ENCODE results near the gene LDAF1.
"Not testable (repeated sequence)": the region's sequence is repeated elsewhere in the genome, so short reads cannot be mapped to it uniquely, and the experiment has no call there.

LDAF1 gene

GRCh38 chr16:21162661-21163151 is 4.2 kb downstream of the LDAF1 start:
- DNase-seq (ENCODE audit: low read depth in 3 of 3), result no peak

DNA sequence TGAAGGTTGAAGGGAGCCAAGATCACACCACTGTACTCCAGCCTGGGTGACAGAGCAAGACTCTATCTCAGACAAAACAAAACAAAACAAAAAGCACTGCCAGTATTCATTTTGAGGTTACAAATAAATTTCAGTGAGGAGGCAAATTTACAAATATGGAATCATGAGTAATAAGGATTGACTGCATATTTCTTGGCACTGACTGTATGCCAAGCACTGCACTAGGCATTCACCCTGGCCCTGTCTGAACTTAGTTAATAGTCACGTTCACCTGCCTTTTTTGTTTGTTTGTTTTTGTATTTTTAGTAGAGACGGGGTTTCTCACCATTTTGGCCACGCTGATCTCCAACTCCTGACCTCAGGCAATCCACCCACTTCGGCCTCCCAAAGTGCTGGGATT is 5.1 kb downstream of the LDAF1 start:
- no peak for DNase-seq (ENCODE audit: low read depth in 3 of 3)

- DNase-seq (ENCODE audit: low read depth in 3 of 3), result no peak
Measured at GRCh38 chr16:21164521-21165168, 6.2 kb downstream of the LDAF1 start.

DNA sequence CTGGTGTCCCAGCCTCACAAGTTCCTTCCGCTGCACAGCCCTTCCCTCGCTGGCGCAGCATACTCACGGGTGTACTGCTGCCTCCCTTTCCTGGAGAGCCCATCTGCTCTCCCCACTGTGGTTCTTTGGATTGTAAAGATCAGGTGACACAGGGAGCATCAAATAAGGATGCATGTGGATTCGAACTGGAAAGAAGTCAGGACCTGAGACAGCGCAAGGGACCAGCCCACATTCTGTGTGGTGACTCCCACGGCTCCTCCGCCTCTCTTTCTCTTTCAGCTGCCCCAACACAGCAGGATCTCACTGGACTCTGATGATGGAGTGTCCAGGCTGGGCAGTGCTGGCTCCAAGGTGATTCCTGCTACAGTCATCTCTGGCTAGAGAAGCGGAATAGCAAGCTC is 8.1 kb downstream of the LDAF1 start:
- DNase-seq (ENCODE audit: low read depth in 3 of 3), result no peak

DNA sequence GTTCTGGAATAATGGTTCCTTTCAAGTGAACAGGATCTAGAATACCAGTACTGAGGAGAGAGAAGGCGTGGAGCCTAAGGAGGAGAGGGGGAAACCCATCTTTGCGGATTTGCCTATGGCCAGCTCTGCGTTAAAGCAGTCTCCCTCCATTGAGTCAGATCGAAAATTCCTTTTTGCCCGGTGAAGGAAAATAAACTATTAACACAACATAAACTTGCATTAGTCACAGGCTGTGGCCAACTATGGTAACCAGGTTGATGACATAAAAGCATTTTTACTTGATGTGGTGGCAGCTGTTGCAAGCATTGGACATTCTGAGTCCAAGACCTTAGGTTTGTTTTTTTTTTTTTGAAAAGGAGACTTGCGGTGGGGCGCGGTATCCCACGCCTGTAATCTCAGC is 8.9 kb downstream of the LDAF1 start:
- no peak for DNase-seq (ENCODE audit: low read depth in 3 of 3)

- DNase-seq (ENCODE audit: low read depth in 3 of 3), result no peak
Measured at GRCh38 chr16:21167929-21168602, 9.6 kb downstream of the LDAF1 start.

GRCh38 chr16:21169249-21169981 is 10.9 kb downstream of the LDAF1 start:
- no peak for DNase-seq (ENCODE audit: low read depth in 3 of 3)

- DNase-seq (ENCODE audit: low read depth in 3 of 3), result not testable (repeated sequence)
Measured at GRCh38 chr16:21170116-21170515, 11.6 kb downstream of the LDAF1 start.

DNA sequence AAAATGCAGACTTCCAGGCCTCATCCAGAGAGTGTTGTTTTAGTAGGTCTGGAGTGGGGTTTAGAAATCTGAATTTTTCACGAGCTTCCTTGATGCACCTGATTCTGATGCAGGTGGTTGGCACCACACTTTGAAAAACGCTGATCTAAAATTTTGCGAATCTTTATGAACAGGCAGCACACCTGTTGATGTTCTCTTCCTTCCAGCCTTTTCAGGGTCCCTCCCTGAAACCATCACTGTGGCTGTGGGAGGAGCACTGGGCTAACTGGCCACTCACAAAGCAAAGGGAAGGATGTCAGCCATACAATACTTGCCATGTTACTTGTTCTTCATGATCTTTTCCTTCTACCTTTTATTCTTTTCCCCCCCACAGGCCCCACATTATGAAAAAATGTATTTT is 14.2 kb downstream of the LDAF1 start:
- no peak for DNase-seq (ENCODE audit: low read depth in 3 of 3)

DNA sequence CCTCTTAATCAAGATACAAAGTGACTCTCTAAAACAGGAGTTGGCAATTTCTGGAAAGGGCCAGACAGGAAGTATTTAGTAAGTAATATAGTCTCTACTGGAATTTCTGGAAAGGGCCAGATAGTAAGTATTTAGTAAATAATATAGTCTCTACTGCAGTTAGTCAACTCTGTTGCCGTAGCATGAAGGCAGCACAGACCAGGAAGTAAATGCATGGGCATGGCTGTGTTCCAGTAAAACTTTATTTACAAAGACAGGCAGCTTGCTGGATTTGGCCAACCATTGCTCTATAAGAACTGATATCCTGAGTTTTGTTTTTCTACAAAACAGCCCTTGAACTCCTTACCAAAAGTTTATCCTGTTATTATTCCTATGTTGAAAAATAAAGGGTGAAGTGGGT is 16.9 kb downstream of the LDAF1 start:
- no peak for DNase-seq (ENCODE audit: low read depth in 3 of 3)

- DNase-seq (ENCODE audit: low read depth in 3 of 3), result no peak
Measured at GRCh38 chr16:21179126-21179982, 20.9 kb downstream of the LDAF1 start.

DNA sequence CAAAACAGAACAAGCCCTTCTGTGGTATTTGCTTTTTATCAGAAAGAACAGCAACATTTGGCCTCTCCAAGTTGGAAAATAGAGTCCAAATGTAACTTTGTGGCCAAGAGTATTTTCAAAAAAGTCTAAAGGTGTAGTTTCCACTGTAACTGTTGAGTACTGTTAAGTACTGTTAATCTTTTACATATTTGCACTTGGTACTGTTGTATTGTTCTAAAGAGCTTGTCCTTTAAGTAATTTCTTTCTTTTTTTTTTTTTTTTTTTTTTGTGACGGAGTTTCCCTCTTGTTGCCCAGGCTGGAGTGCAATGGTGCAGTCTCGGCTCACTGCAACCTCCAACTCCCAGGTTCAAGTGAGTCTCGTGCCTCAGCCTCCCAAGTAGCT is 21.5 kb downstream of the LDAF1 start:
- DNase-seq (ENCODE audit: low read depth in 3 of 3), result no peak

DNA sequence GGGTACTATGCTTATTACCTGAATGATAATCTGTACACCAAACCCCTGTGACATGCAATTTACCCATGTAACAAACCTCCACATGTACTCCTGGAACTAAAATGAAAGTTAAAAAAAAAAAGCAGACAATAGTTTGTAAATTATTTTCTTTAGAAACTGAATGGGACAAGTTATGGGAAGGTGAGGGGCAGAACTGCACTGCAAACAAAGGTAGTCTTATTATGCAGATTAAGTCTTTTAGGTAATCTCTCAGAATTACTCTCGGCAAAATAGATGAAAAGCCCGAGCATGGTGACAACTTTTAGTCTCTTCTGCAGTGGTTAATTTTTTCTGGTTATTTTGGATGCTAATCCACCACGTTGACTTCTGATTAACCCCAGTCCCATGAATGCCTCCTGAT is 25.5 kb downstream of the LDAF1 start:
- DNase-seq (ENCODE audit: low read depth in 3 of 3), result no peak

- peak in 1 of 3 donors; percentile 39 for DNase-seq (ENCODE audit: low read depth in 3 of 3)
Measured at GRCh38 chr16:21184834-21185233, 26.4 kb downstream of the LDAF1 start.

DNA sequence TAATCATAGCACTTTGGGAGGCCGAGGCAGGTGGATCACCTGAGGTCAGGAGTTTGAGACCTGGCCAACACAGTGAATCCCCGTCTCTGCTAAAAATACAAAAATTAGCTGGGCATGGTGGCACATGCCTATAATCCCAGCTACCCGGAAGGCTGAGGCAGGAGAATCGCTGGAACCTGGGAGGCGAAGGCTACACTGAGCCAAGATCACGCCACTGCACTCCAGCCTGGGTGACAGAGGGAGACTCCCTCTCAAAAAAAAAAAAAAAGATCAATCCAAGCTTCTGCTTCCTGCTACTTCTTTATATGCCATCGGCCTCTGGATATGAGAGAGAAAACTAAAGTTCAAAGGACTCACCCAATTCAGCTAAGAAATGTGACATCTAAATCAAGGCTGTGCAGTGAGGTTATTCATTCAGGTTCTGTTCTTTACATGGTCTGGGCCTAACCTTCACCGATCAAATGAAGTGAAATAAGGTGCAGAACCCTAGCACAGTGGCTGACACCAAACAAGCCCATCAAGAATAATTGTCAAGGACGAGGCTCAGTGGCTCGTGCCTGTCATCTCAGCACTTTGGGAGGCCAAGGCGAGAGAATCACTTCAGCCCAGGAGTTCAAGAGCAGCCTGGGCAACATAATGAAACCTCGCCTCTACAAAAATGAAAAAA is 27.3 kb downstream of the LDAF1 start:
- no peak for DNase-seq (ENCODE audit: low read depth in 3 of 3)

DNA sequence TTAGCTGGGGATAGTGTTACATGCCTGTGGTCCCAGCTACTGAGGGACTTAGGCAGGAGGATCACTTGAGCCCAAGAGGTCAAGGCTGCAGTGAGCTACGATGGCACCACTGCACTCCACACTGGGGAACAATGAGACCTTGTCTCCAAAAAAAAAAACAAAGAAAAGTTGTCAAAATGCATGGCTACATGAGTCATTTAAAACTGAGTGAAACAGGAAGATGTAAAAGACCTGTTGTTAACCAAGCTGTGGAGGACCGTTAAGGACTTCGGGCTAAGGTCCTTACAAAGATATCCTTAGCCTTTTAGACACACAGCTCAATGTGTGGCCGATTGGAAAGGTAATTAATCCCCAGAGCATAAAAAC is 27.8 kb downstream of the LDAF1 start:
- DNase-seq (ENCODE audit: low read depth in 3 of 3), result no peak

DNA sequence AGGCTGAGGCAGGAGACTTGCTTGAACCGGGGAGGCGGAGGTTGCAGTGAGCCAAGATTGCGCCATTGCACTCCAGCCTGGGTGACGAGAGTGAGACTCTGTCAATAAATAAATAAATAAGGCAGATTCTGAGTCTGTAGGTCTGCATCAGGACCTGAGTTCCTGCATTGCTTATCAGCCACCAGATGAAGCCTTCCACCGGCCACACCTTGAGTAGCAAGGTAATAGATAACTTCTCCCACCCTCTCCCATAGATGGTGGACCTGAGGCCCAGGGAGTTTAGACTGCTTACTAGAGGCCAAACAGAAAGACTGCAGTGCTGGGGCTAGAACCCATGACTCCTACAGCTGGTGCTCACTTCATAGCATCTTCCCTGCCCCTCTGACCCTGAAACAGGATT is 30.8 kb downstream of the LDAF1 start:
- DNase-seq (ENCODE audit: low read depth in 3 of 3), result no peak

DNA sequence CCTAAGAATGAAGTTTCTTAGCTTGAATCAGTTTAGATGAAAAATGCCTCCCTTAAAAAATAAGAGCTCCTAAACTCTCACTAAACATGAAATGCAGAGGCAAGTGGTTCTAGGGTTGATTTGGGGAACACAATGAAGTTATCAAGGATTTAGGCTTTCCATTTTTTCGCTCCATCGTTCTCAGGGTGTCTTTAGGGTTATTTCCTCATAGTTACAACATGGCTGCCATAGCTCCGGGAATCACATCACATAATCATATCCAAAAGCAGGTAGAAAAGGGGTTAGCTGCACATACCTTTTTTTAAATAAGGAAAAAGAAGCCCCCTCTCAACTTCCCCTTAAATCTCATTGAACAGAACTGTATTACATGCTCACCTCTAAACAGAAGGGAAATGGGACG is 31.5 kb downstream of the LDAF1 start:
- DNase-seq (ENCODE audit: low read depth in 3 of 3), result no peak

DNA sequence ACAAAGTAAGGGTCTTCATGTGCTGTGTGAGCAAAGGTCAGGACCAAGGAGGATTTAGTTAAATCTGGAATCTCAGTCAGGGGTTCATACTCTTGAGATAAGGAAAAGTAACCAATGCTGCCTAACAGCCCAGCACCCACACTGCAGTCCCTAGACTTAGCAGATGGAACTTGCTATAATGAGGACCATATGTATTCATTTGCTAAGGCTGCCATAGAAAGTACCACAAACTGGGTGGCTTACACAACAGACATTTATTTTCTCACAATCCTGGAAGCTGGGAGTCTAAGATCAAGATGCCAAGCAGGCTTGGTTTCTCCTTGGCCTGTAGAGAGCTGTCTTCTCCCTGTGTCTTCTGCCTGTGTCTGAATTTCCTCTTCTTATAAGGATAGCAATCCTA is 32.1 kb downstream of the LDAF1 start:
- DNase-seq (ENCODE audit: low read depth in 3 of 3), result no peak

DNA sequence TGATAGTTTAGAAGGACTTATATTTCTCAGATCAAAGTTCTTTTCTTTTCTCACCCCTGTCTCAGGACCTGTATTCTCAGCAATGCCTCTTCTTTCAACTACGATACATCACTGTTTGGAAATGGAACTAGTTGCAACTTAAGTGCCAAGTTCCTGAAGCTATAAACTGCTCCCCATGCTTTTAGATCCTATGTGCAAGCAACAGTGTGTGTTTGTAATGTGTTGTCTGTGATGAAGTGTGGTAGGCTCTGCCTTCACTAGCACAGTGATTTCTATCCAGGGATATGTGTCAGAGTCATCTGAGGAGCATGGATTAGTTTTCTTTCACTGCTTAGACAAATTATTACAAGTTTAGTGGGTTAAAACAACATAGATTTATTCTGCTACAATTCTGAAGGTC is 34.5 kb downstream of the LDAF1 start:
- DNase-seq (ENCODE audit: low read depth in 3 of 3), result no peak

- DNase-seq (ENCODE audit: low read depth in 3 of 3), result no peak
Measured at GRCh38 chr16:21194771-21195301, 36.4 kb downstream of the LDAF1 start.

All from stimulated activated CD4-positive, alpha-beta T cell treated with anti-CD3 and anti-CD28 coated beads, TNF-alpha, amount 100 ng/mL, for 48 hours (primary cell).